Ascending aorta (tissue), 2 donors: ENCODE data around the gene SMIM11. TPM values are rescaled to one million over a fixed set of nuclear protein-coding genes. Genes with fewer than 3 reads are reported as not detected.
"Not testable (repeated sequence)": the region's sequence is repeated elsewhere in the genome, so short reads cannot be mapped to it uniquely, and the experiment has no call there.

Source experiments
- DNase-seq, 2 donors: peaks; one replicate each; pipeline ENCODE4 v3.0.0-alpha.2; 2019; ENCODE audit warnings: low spot score in 2 of 2
- H3K27ac ChIP-seq, 2 donors: fragments of 200-600 bp; sonication (generic); one replicate each; pipeline ENCODE4 v1.5.1; 2016 to 2017; ENCODE audit warnings: mild to moderate bottlenecking in 1 of 2
- H3K27me3 ChIP-seq: fragments of 200-600 bp; sonication (generic); one replicate; pipeline ENCODE4 v1.5.1; 2017
- H3K36me3 ChIP-seq, 2 donors: fragments of 200-600 bp; sonication (generic); one replicate each; pipeline ENCODE4 v1.5.1; 2016
- H3K4me1 ChIP-seq, 2 donors: fragments of 200-600 bp; sonication (generic); one replicate each; pipeline ENCODE4 v1.5.1; 2016 to 2017; ENCODE audit warnings: mild to moderate bottlenecking in 1 of 2
- H3K4me3 ChIP-seq, 2 donors: fragments of 200-600 bp; sonication (generic); one replicate each; pipeline ENCODE4 v1.5.1; 2016 to 2017; ENCODE audit warnings: mild to moderate bottlenecking in 1 of 2
- H3K9me3 ChIP-seq, 2 donors: fragments of 200-600 bp; sonication (generic); one replicate each; pipeline ENCODE4 v1.5.1; 2016
- intact Hi-C: fragments of 100-400 bp; cut with DNase I; formaldehyde crosslinking; loops from one replicate; pipeline ENCODE4 v1.15.1; 2023
- total RNA-seq: library from RNA; depleted of rRNA; stranded (reverse); fragments of >200 nt; gene quantifications from one replicate; pipeline ENCODE4 v1.1.0, GENCODE V29; 2016
- TF ChIP-seq, protein P1 (sequence below), 3 experiments: fragments of 200-600 bp in 2 of 3; fragments of 450-650 bp in 1 of 3; sonication (generic) in 2 of 3; IDR thresholded peaks; one replicate each; pipeline ENCODE4 v1.5.1; 2016 to 2019; ENCODE audit warnings: antibody characterized with exemption in 3 of 3, mild to moderate bottlenecking in 1 of 3, moderate library complexity in 1 of 3

Gene SMIM11
- total RNA-seq, 1 donor from 2014 or later: not detected

- H3K36me3 ChIP-seq: no peaks in the 10 kb centered on the region
- TF ChIP-seq, protein P1, sequence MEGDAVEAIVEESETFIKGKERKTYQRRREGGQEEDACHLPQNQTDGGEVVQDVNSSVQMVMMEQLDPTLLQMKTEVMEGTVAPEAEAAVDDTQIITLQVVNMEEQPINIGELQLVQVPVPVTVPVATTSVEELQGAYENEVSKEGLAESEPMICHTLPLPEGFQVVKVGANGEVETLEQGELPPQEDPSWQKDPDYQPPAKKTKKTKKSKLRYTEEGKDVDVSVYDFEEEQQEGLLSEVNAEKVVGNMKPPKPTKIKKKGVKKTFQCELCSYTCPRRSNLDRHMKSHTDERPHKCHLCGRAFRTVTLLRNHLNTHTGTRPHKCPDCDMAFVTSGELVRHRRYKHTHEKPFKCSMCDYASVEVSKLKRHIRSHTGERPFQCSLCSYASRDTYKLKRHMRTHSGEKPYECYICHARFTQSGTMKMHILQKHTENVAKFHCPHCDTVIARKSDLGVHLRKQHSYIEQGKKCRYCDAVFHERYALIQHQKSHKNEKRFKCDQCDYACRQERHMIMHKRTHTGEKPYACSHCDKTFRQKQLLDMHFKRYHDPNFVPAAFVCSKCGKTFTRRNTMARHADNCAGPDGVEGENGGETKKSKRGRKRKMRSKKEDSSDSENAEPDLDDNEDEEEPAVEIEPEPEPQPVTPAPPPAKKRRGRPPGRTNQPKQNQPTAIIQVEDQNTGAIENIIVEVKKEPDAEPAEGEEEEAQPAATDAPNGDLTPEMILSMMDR (IDR thresholded peaks at IDR 0.05): no peak
- H3K27me3 ChIP-seq: no peaks in the 10 kb centered on the region
- no peaks in the 10 kb centered on the region for H3K9me3 ChIP-seq
- H3K4me3 ChIP-seq: no peak overlapping the region
- intact Hi-C loops: no loop called here
- no peak for DNase-seq
- H3K4me1 ChIP-seq: no peaks in the 10 kb centered on the region
- H3K27ac ChIP-seq: no peak overlapping the region
These were observed 5.6 kb upstream of the SMIM11 start for GRCh38 chr21:34369741-34370140.

DNA sequence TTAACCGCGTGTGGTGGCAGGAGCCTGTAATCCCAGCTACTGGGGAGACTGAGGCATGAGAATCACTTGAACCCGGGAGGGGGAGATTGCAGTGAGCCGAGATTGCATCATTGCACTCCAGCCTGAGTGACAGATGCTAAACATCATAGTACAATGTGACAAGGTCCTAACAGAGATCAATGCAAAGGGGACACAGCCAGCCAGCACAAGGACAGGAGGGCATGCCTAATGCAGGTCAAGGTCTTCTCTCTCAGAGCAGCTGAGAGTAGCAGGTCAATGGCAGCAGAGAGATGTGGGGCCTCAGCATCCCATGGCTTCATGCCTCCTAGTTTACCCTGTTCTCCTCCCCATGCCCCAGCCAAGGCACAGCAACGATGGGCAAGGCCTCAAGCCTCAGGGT is 3.0 kb upstream of the SMIM11 start:
- Histone ChIP-seq H3K36me3 (no peaks in the 10 kb centered on the region), H3K27me3 (no peaks in the 10 kb centered on the region), H3K27ac (no peak overlapping the region), H3K9me3 (no peaks in the 10 kb centered on the region), H3K4me3 (no peak overlapping the region), H3K4me1 (no peaks in the 10 kb centered on the region)
- peak in 1 of 2 donors; percentile 33 for DNase-seq
- TF ChIP-seq, protein P1 (IDR thresholded peaks at IDR 0.05): no peak
- intact Hi-C loops: no loop called here

GRCh38 chr21:34374462-34374861 is 845 bp upstream of the SMIM11 start:
- H3K4me1 ChIP-seq, H3K27ac ChIP-seq, H3K27me3 ChIP-seq, H3K36me3 ChIP-seq, H3K4me3 ChIP-seq, H3K9me3 ChIP-seq, intact Hi-C loops, DNase-seq: not testable (repeated sequence)

- H3K27ac ChIP-seq, H3K4me1 ChIP-seq, H3K36me3 ChIP-seq, H3K27me3 ChIP-seq, DNase-seq, H3K4me3 ChIP-seq, H3K9me3 ChIP-seq, intact Hi-C loops: not testable (repeated sequence)
These were observed 289 bp downstream of the SMIM11 start for GRCh38 chr21:34375619-34375972.

- H3K9me3 ChIP-seq, H3K4me3 ChIP-seq, DNase-seq, H3K27ac ChIP-seq, H3K27me3 ChIP-seq, H3K4me1 ChIP-seq, intact Hi-C loops, H3K36me3 ChIP-seq: not testable (repeated sequence)
These were observed 7.8 kb downstream of the SMIM11 start for GRCh38 chr21:34383138-34383537.

- H3K27ac ChIP-seq, H3K36me3 ChIP-seq, H3K9me3 ChIP-seq, H3K4me1 ChIP-seq, intact Hi-C loops, H3K27me3 ChIP-seq, DNase-seq, H3K4me3 ChIP-seq: not testable (repeated sequence)
These were observed 8.6 kb downstream of the SMIM11 start for GRCh38 chr21:34383724-34384415.

GRCh38 chr21:34400522-34400921 is 25.2 kb downstream of the SMIM11 start:
- H3K27ac ChIP-seq, H3K36me3 ChIP-seq, H3K4me1 ChIP-seq, DNase-seq, intact Hi-C loops, H3K4me3 ChIP-seq, H3K9me3 ChIP-seq, H3K27me3 ChIP-seq: not testable (repeated sequence)

GRCh38 chr21:34404742-34405141 is 29.4 kb downstream of the SMIM11 start:
- H3K4me3 ChIP-seq, intact Hi-C loops, H3K27me3 ChIP-seq, DNase-seq, H3K36me3 ChIP-seq, H3K4me1 ChIP-seq, H3K27ac ChIP-seq, H3K9me3 ChIP-seq: not testable (repeated sequence)

DNA sequence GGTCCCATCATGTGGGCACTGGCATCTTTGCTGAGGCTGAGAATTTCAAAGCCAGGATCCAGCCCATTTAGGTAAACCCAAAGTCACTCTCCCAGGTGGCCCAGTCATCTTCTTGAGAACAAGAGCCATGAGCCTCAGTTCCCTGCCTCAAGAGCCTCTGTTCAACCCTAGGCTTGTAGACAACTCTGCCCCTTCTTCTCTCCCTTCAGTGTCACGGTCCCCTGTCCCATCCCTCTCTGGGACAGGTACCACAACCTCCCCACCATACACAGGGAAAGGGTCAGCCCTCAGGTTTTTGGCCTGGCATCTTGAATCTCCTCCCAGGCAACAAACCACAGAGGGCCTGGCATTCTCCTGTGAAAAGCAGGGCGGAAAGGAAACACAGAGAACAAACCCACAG is 30.4 kb downstream of the SMIM11 start:
- H3K36me3 ChIP-seq, H3K27me3 ChIP-seq, intact Hi-C loops, H3K9me3 ChIP-seq, H3K27ac ChIP-seq, H3K4me1 ChIP-seq, DNase-seq, H3K4me3 ChIP-seq: not testable (repeated sequence)

DNA sequence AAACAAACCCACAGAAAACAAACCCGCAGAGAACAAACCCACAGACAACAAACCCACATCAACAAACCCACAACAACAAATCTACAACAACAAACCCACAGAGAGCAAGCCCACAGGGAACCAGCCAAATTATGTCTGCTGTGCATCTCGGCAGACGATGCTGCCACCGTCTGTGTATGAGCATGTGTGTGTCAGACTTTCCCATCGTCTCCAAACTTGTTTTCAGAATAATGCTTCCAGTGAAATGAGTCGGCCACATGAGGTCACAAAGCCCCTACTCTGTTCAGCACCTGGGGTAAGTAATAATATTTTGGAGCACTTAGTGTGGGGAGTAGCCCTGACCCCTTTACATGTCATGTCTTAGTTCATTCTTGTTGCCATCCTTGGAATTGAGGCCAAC is 30.8 kb downstream of the SMIM11 start:
- intact Hi-C loops, H3K9me3 ChIP-seq, H3K4me1 ChIP-seq, H3K4me3 ChIP-seq, H3K27me3 ChIP-seq, DNase-seq, H3K27ac ChIP-seq, H3K36me3 ChIP-seq: not testable (repeated sequence)

GRCh38 chr21:34406676-34407075 is 31.4 kb downstream of the SMIM11 start:
- H3K27me3 ChIP-seq, H3K27ac ChIP-seq, H3K4me3 ChIP-seq, DNase-seq, H3K36me3 ChIP-seq, intact Hi-C loops, H3K4me1 ChIP-seq, H3K9me3 ChIP-seq: not testable (repeated sequence)

- H3K27me3 ChIP-seq, intact Hi-C loops, H3K9me3 ChIP-seq, H3K4me1 ChIP-seq, H3K27ac ChIP-seq, DNase-seq, H3K36me3 ChIP-seq, H3K4me3 ChIP-seq: not testable (repeated sequence)
These were observed 32.0 kb downstream of the SMIM11 start for GRCh38 chr21:34407294-34407693.
